Stomach (tissue), 9 donors: Measurements from ENCODE around the gene AGPS. TPM values are rescaled to one million over a fixed set of nuclear protein-coding genes. Genes with fewer than 3 reads are reported as not detected.
"Not testable (repeated sequence)": the region's sequence is repeated elsewhere in the genome, so short reads cannot be mapped to it uniquely, and the experiment has no call there.

Experiments
- DNase-seq, 2 donors: peaks; one replicate each; pipeline versions ENCODE4 v3.0.0 to v3.0.0-alpha.2; 2013 to 2019
- H3K27ac ChIP-seq, 5 donors: fragments of 200-600 bp in 4 of 5; sonication (generic) in 4 of 5; one replicate each; pipeline ENCODE4 v1.5.1; 2013 to 2019; ENCODE audit warnings: mild to moderate bottlenecking in 1 of 5, moderate library complexity in 1 of 5
- H3K27me3 ChIP-seq, 3 donors: fragments of 200-600 bp; sonication (generic); one replicate each; pipeline ENCODE4 v1.5.1; 2017 to 2019; ENCODE audit warnings: mixed run types in 1 of 3
- H3K36me3 ChIP-seq, 4 donors: fragments of 200-600 bp; sonication (generic); 1 replicate in 3 of 4; 2 replicates in 1 of 4; pipeline ENCODE4 v1.5.1; 2016 to 2019
- H3K4me1 ChIP-seq, 4 donors: fragments of 200-600 bp; sonication (generic); one replicate each; pipeline ENCODE4 v1.5.1; 2016 to 2019
- H3K4me3 ChIP-seq, 4 donors: fragments of 200-600 bp; sonication (generic) in 3 of 4; one replicate each; pipeline ENCODE4 v1.5.1; 2016 to 2019; ENCODE audit warnings: mild to moderate bottlenecking in 1 of 4
- H3K9me3 ChIP-seq, 4 donors: fragments of 200-600 bp; sonication (generic); one replicate each; pipeline ENCODE4 v1.5.1; 2016 to 2019
- CTCF ChIP-seq, 7 experiments: fragments of 450-650 bp in 4 of 7; fragments of 200-600 bp in 3 of 7; sonication (generic) in 3 of 7; IDR thresholded peaks; one replicate each; pipeline ENCODE4 v1.5.1; 2016 to 2019; ENCODE audit warnings: antibody characterized with exemption in 7 of 7, control low read depth in 2 of 7, mild to moderate bottlenecking in 1 of 7
- EP300 ChIP-seq: sonication (generic); formaldehyde crosslinking; IDR thresholded peaks from one replicate; pipeline ENCODE4 v1.6.1; 2017; ENCODE audit warnings: antibody characterized with exemption
- POLR2A ChIP-seq, 4 donors: fragments of 450-650 bp; IDR thresholded peaks; one replicate each; pipeline ENCODE4 v1.6.1; 2016; ENCODE audit warnings: antibody characterized with exemption in 4 of 4, control low read depth in 2 of 4, mild to moderate bottlenecking in 1 of 4, moderate library complexity in 1 of 4
- POLR2AphosphoS5 ChIP-seq, 3 donors: sonication (generic); formaldehyde crosslinking; IDR thresholded peaks; one replicate each; pipeline ENCODE4 v1.6.1; 2016; ENCODE audit warnings: antibody characterized with exemption in 3 of 3
- WGBS, 5 donors: extraction: QIAGEN DNeasy Blood & Tissue Kit in 3 of 5; methylation state at CpG; one replicate each; pipeline versions ENCODE4 v1.1.5 to v1.1.7; 2013 to 2018; 5-methylcytosine and 5-hydroxymethylcytosine counted together
- intact Hi-C: fragments of 100-400 bp; cut with DNase I; formaldehyde crosslinking; loops from one replicate; pipeline ENCODE4 v1.15.1; 2023; ENCODE audit warnings: low total_unique reads
- polyA plus RNA-seq, 3 donors: library from polyadenylated mRNA; stranded (reverse); fragments of 200-250 nt; gene quantifications; one replicate each; pipeline ENCODE4 v1.2.3, GENCODE V29; 2013
- total RNA-seq, 5 donors: library from RNA; depleted of rRNA; stranded (reverse); fragments of >200 nt; gene quantifications; one replicate each; pipeline versions ENCODE4 v1.1.0 to v1.2.3, GENCODE V29; 2014 to 2016
- donor health status: healthy with polysubstance abuse.
- donor health status: Bipolar disorder and iron deficiency.
- donor health status: healthy.

Gene AGPS
- total and polyA plus RNA-seq, 8 donors = 4.2 to 163 (median 26.4) TPM

GRCh38 chr2:177359836-177360595 lies 32.6 kb upstream of the AGPS start:
- intact Hi-C loops = no loop called here
- DNase-seq = no peak
- Histone ChIP-seq H3K27me3 (no peaks in the 10 kb centered on the region), H3K9me3 (no peaks in the 10 kb centered on the region), H3K27ac (no peak overlapping the region), H3K36me3 (no peaks in the 10 kb centered on the region), H3K4me3 (no peak overlapping the region), H3K4me1 (no peaks in the 10 kb centered on the region)
- TF ChIP-seq POLR2A (IDR thresholded peaks at IDR 0.05) = no peak
- no peak for TF ChIP-seq POLR2AphosphoS5 (IDR thresholded peaks at IDR 0.05)
- 59 to 93% (median 83%) methylated on average over 3 of the region's 3 CpGs for WGBS, 5 donors

GRCh38 chr2:177362499-177362898 lies 30.1 kb upstream of the AGPS start:
- H3K27ac ChIP-seq = no peak overlapping the region
- no peaks in the 10 kb centered on the region for H3K4me1 ChIP-seq
- intact Hi-C loops = no loop called here
- H3K9me3 ChIP-seq = no peaks in the 10 kb centered on the region
- no peak for TF ChIP-seq POLR2A (IDR thresholded peaks at IDR 0.05)
- no peak for TF ChIP-seq CTCF (IDR thresholded peaks at IDR 0.05)
- no peak for TF ChIP-seq POLR2AphosphoS5 (IDR thresholded peaks at IDR 0.05)
- TF ChIP-seq EP300 = no peak
- H3K27me3 ChIP-seq = no peaks in the 10 kb centered on the region
- H3K4me3 ChIP-seq = no peak overlapping the region
- DNase-seq = no peak
- no peaks in the 10 kb centered on the region for H3K36me3 ChIP-seq
- 75 to 93% (median 86%) methylated on average over 3 of the region's 3 CpGs for WGBS, 5 donors

- H3K27ac ChIP-seq = no peak overlapping the region
- no peaks in the 10 kb centered on the region for H3K36me3 ChIP-seq
- H3K9me3 ChIP-seq = no peaks in the 10 kb centered on the region
- H3K4me1 ChIP-seq = no peaks in the 10 kb centered on the region
- H3K27me3 ChIP-seq = no peaks in the 10 kb centered on the region
- DNase-seq = no peak
- intact Hi-C loops = no loop called here
- no peak overlapping the region for H3K4me3 ChIP-seq
- TF ChIP-seq CTCF (IDR thresholded peaks at IDR 0.05) (no peak), POLR2AphosphoS5 (IDR thresholded peaks at IDR 0.05) (no peak), POLR2A (IDR thresholded peaks at IDR 0.05) (no peak), EP300 (no peak)
- 96 to 98% (median 97%) methylated on average over 7 of the region's 7 CpGs for WGBS, 5 donors
Measured at GRCh38 chr2:177363332-177363731, 29.2 kb upstream of the AGPS start.

GRCh38 chr2:177365764-177366163 lies 26.8 kb upstream of the AGPS start:
- H3K27me3 ChIP-seq, H3K27ac ChIP-seq, H3K36me3 ChIP-seq, DNase-seq, H3K4me3 ChIP-seq, H3K4me1 ChIP-seq, intact Hi-C loops: not testable (repeated sequence)
- H3K9me3 ChIP-seq = peaks cover 0 to 13% (median 8%) of the 10 kb centered on the region in 4 donors

- H3K27me3 ChIP-seq, H3K27ac ChIP-seq, H3K4me1 ChIP-seq, DNase-seq, H3K36me3 ChIP-seq, H3K4me3 ChIP-seq, intact Hi-C loops: not testable (repeated sequence)
- 94 to 100% (median 100%) methylated on average over 1 of the region's 1 CpG for WGBS, 5 donors
- peaks cover 0 to 21% (median 10%) of the 10 kb centered on the region in 4 donors for H3K9me3 ChIP-seq
Measured at GRCh38 chr2:177368023-177368422, 24.6 kb upstream of the AGPS start.

DNA sequence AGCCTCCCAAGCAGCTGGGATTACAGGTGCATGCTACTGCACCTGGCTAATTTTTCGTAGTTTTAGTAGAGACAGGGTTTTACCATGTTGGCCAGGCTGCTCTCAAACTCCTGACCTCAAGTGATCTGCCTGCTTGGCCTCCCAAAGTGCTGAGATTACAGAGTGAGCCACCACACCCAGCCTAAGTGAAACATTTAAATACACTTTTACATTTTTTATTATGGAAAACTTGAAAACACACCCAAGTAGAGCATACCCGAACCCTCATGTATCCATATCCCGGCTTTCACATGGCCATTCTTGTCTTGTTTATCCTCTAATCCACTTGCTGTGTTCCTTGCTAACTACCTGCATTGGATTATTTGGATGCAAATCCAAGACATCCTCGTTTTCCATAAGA lies 13.2 kb upstream of the AGPS start:
- H3K4me3 ChIP-seq = no peak overlapping the region
- intact Hi-C loops = no loop called here
- DNase-seq = no peak
- peaks cover 0 to 3% (median 0%) of the 10 kb centered on the region in 4 donors for H3K36me3 ChIP-seq
- WGBS, 5 donors = 89 to 94% (median 91%) methylated on average over 4 of the region's 4 CpGs
- no peaks in the 10 kb centered on the region for H3K9me3 ChIP-seq
- H3K4me1 ChIP-seq = no peaks in the 10 kb centered on the region
- TF ChIP-seq EP300 (no peak), POLR2AphosphoS5 (IDR thresholded peaks at IDR 0.05) (no peak), POLR2A (IDR thresholded peaks at IDR 0.05) (no peak), CTCF (IDR thresholded peaks at IDR 0.05) (no peak)
- no peak overlapping the region for H3K27ac ChIP-seq
- H3K27me3 ChIP-seq = no peaks in the 10 kb centered on the region
